Measurements from ENCODE around the gene FOXN3.

FOXN3 gene

GRCh38 chr14:89417091-89417464 is at the start of gene FOXN3:
FOXN3 (minus strand) TSS chr14:89417233; CDS start chr14:89412476, 4,757 bp downstream.
- peak; percentile 81 for DNase-seq (ENCODE audit: low read depth)

- DNase-seq (ENCODE audit: low read depth): no peak
Observed at GRCh38 chr14:89466484-89466883, 49.5 kb upstream of the FOXN3 start.

GRCh38 chr14:89465876-89466275 is 48.8 kb upstream of the FOXN3 start:
- no peak for DNase-seq (ENCODE audit: low read depth)

- no peak for DNase-seq (ENCODE audit: low read depth)
Observed at GRCh38 chr14:89461256-89461655, 44.2 kb upstream of the FOXN3 start.

GRCh38 chr14:89458713-89459420 is 41.8 kb upstream of the FOXN3 start:
- no peak for DNase-seq (ENCODE audit: low read depth)

- DNase-seq (ENCODE audit: low read depth): no peak
Observed at GRCh38 chr14:89457007-89457406, 40.0 kb upstream of the FOXN3 start.

- DNase-seq (ENCODE audit: low read depth): no peak
Observed at GRCh38 chr14:89455412-89455811, 38.4 kb upstream of the FOXN3 start.

GRCh38 chr14:89454996-89455395 is 38.0 kb upstream of the FOXN3 start:
- DNase-seq (ENCODE audit: low read depth): no peak

- DNase-seq (ENCODE audit: low read depth): no peak
Observed at GRCh38 chr14:89452281-89452680, 35.2 kb upstream of the FOXN3 start.

- DNase-seq (ENCODE audit: low read depth): no peak
Observed at GRCh38 chr14:89451229-89451628, 34.2 kb upstream of the FOXN3 start.

GRCh38 chr14:89447182-89447944 is 30.3 kb upstream of the FOXN3 start:
- DNase-seq (ENCODE audit: low read depth): no peak

GRCh38 chr14:89445273-89445973 is 28.4 kb upstream of the FOXN3 start:
- DNase-seq (ENCODE audit: low read depth): no peak

GRCh38 chr14:89444516-89445125 is 27.6 kb upstream of the FOXN3 start:
- no peak for DNase-seq (ENCODE audit: low read depth)

GRCh38 chr14:89444044-89444443 is 27.0 kb upstream of the FOXN3 start:
- DNase-seq (ENCODE audit: low read depth): no peak

- DNase-seq (ENCODE audit: low read depth): no peak
Observed at GRCh38 chr14:89443042-89443629, 26.1 kb upstream of the FOXN3 start.

- DNase-seq (ENCODE audit: low read depth): no peak
Observed at GRCh38 chr14:89442280-89442679, 25.2 kb upstream of the FOXN3 start.

- no peak for DNase-seq (ENCODE audit: low read depth)
Observed at GRCh38 chr14:89440986-89441909, 24.2 kb upstream of the FOXN3 start.

GRCh38 chr14:89435892-89436656 is 19.0 kb upstream of the FOXN3 start:
- DNase-seq (ENCODE audit: low read depth): no peak

- DNase-seq (ENCODE audit: low read depth): no peak
Observed at GRCh38 chr14:89435492-89435891, 18.5 kb upstream of the FOXN3 start.

- no peak for DNase-seq (ENCODE audit: low read depth)
Observed at GRCh38 chr14:89432226-89432625, 15.2 kb upstream of the FOXN3 start.
